GM21390 (cell line): ENCODE data around the gene MBD6.

Source experiments
- ATAC-seq: cut with Tn5 transposase; IDR thresholded peaks from one replicate; pipeline ENCODE4 v1.9.1; 2021; ENCODE audit not compliant: unreplicated experiment

MBD6 gene

GRCh38 chr12:57522011-57522886 is at the start of gene MBD6:
Gene MBD6, plus strand, starts transcription at chr12:57522824. Its CDS starts 1,480 bp downstream, at chr12:57524304.
- ATAC-seq = peak; percentile 40

GRCh38 chr12:57473392-57473791 is 49.2 kb upstream of the MBD6 start:
- ATAC-seq = no peak

GRCh38 chr12:57473886-57474285 is 48.7 kb upstream of the MBD6 start:
- no peak for ATAC-seq

GRCh38 chr12:57474430-57474829 is 48.2 kb upstream of the MBD6 start:
- no peak for ATAC-seq

GRCh38 chr12:57474862-57475261 is 47.8 kb upstream of the MBD6 start:
- no peak for ATAC-seq

GRCh38 chr12:57475271-57476161 is 47.1 kb upstream of the MBD6 start:
- no peak for ATAC-seq

GRCh38 chr12:57476162-57476992 is 46.2 kb upstream of the MBD6 start:
- ATAC-seq = no peak

- ATAC-seq = no peak
Measured at GRCh38 chr12:57476993-57477709, 45.5 kb upstream of the MBD6 start.

- ATAC-seq = peak; percentile 51
Measured at GRCh38 chr12:57477710-57478681, 44.6 kb upstream of the MBD6 start.

GRCh38 chr12:57479043-57479375 is 43.6 kb upstream of the MBD6 start:
- no peak for ATAC-seq

- peak; percentile 38 for ATAC-seq
Measured at GRCh38 chr12:57479376-57480115, 43.1 kb upstream of the MBD6 start, which contains the start of gene ARHGAP9. Gene ARHGAP9, minus strand, starts transcription at chr12:57479866. Its CDS starts 460 bp downstream, at chr12:57479406.

- no peak for ATAC-seq
Measured at GRCh38 chr12:57481671-57482070, 41.0 kb upstream of the MBD6 start.

- ATAC-seq = no peak
Measured at GRCh38 chr12:57483466-57483865, 39.2 kb upstream of the MBD6 start.

GRCh38 chr12:57485695-57486094 is 36.9 kb upstream of the MBD6 start:
- no peak for ATAC-seq

GRCh38 chr12:57487055-57487596 is 35.5 kb upstream of the MBD6 start:
- ATAC-seq = no peak

GRCh38 chr12:57487597-57488401 is 34.8 kb upstream of the MBD6 start, which contains the start of gene MARS1:
Gene MARS1, plus strand, starts transcription at chr12:57488068. Its CDS starts 23 bp downstream, at chr12:57488091.
- peak; percentile 98 for ATAC-seq
